ENCODE data around the gene PIK3R4.
A peak's percentile ranks its signal among the peaks of the same experiment; 100 is the strongest.

PIK3R4 gene

DNA sequence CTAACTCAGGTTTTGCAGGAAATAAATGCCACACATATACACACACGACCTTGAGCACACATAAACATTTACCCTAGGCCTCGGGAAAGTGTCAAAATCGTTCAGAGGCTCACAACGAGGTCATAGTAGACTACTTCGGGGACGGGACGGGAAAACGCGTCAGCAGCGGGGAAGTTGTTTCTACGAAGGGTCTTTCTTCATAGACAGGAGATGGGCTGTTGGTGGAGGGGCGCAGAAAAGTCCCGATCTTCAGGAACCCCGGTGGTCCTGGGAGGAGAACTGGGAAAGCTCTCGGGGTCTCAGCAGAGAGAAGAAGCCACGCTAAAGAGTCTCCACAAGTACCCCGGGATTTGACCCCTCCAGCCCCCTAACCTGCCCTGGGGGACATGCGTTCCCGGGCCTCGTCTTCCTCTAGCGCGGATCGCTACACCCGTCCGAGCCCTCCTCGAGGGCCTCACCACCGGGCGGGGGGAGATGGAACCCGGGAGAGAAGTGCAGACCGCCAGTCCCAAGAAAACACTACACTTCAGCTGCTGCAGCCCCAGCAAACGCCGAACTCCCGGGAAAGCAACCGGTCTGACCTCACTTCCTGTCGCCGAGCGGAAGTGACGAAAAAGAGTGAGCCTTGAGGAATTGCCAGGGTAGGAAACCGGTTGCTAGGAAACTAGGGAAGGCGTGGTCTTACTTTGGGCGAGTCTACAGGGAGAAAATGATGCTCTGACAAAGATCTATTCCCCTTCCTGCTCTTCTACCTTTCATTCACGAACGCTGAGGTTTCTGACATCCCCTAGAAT is at the start of gene PIK3R4:
PIK3R4 (minus strand) TSS at position 584 of the 794 bp plus-strand sequence. CDS start 1,611 bp downstream, outside the sequence.
- DNase-seq: peak; percentile 99

DNA sequence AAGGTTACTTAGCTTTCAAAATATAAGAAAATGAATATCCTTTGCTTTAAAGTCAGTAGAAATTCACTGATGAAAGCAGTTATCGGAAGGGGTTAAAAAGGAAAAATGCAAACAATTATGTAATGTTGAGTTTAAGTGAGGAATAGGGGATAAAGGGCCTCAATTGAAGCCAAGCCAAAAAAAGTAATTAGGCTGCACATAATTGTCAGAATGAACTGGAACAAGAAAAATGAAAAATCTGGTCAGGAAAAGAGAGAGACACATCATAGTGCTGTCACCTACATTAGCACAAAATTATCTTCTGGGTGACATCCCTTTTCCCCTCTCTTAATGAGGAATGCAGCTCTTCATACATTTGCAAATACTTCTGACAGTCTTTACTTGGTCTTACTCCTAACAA is 48.8 kb upstream of the PIK3R4 start:
- peak; percentile 8 for DNase-seq

DNA sequence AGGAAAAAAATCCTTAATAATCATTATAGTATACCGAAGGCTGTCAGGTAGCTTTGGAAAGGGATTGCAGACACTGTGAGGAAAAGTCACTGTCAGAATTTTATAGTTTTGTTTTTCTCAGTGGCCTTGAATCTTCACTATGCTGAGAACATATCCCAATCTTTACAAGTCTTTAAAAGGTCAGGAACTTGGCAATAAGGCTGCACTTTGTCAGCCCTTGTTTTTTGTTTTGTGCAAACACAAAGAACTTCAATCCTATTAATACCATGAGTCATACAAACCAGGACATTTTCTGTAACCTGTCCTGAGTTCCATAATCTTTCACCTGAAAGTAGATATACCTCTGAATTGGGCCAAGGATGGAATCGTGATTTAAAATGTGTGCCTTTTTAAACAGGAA is 45.6 kb upstream of the PIK3R4 start:
- no peak for DNase-seq

DNA sequence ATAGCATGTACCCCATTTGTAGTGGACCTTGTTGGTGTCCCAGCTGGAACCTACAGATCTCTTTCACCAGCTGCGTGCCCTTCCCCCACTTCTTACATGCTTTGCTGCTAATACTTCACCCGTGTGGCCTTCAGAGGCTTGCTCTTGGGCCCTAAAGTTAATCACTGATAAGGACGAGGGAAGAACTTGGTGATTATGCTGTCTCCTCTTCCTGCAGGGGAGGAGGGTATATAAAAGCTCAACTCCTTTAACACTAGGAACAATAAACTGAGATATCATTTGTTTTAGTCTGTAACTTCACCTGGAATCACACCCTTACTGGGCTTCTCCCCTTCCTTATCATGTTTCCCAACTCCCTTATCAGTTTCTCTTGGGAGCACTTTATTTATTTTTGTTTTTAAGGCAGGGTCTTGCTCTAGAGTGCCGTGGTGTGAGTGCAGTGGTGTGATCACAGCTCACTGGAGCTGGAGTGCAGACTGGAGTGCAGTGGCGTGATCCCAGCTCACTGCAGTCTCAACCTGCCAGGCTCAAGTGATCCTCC is 43.2 kb upstream of the PIK3R4 start:
- DNase-seq: no peak

DNA sequence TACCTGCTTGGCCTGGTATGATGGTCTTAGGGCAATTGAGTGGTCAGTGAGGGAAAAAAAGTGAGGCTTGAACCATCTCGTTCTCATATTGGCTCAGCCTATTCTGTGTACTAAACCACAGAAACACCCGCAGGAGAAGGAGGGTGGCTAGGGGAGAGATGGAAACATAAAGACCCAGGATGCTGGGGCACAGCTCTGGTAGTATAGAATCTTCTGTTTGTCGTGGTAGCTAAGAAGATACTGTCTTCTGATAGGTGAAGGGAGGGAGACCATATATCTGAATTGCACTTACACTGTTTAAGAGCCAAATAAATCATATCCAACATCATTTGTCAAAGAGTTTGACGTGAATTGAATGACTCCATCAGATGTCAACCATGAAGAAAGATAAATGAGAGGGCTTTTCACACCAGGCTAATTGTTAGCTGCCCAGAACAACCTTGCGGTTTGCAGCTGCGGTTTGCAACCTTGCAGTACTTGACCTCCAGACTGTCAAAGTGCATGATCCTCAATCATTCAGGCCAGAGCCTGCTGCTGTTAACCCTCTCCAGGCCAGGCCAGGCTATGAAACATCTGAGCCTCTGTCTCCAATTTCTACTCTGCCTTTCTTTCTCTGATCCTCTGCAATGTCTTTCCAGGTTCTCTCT is 40.9 kb upstream of the PIK3R4 start:
- no peak for DNase-seq

DNA sequence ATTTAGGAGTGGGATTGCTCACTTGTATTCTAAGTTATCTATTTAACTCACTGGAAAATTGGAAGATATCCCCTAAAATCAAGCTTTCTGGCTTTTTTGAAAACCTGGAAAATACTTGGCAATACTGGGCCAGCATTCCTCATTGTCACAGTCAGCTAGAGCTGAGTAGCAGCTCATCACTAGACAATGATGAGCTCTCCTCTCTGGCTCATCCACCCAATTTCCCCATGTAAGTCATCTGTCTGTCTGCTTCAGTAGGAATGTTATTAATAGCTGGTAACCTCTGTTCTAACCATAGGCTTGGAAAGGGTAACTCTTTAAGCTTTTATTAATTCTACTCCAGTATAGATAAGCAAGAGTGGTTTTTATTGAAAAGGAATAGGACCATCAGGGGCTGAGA is 39.7 kb upstream of the PIK3R4 start:
- no peak for DNase-seq

DNA sequence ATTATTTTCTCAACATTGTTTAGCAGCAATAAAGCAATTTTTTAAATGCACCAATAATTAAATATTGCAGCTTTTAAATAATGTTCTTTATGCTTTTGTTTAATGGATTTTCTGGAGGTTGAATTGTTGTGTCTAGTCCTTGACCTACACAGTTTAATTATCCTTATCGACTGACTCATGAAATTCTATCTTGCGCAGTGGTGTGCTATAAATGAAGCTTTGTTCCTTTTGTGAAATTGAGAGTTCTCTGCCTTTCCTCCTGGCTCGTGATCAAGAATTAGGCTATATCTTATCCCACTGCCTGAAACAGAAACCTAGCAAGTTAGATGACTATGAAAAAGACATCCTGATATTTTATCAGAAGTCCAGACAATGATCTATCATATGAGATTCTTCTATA is 37.0 kb upstream of the PIK3R4 start:
- DNase-seq: peak; percentile 72

DNA sequence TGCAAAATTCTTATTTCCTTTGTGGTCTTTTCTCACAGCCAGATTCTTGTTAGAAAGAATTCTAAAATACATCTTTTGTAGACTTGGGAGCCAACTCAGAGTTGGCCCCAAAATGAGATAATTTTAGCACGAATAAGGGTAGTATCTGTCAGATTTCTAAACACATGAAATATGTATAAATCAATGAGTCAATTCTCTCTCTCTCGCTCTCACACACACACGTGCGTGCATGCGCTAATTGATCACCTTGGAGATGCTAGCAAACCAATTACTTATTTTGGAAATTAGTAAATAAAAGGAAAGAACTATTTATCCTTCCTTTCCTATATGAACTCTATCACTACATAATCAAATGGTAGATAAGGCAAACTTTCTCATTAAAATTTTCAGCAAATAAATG is 32.9 kb upstream of the PIK3R4 start:
- no peak for DNase-seq

DNA sequence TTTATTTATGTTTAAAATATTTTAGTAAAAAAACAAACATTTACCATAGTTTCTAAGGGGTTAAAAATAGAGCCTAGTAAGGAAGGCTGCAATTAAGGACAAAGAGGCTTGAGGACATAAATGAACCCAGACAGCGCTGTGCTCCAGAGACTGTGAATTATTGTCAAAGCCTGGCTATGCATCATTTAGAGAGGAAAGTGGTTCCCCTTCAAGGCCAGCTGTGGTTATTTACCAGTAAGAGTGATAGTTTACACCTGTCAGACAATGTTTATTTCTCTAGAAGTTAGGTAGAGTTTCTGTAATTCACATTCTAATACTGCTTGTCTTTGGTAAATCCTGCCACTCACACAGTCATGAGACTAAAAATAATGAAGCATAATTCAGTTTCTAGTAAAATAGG is 32.4 kb upstream of the PIK3R4 start:
- DNase-seq: peak; percentile 74

DNA sequence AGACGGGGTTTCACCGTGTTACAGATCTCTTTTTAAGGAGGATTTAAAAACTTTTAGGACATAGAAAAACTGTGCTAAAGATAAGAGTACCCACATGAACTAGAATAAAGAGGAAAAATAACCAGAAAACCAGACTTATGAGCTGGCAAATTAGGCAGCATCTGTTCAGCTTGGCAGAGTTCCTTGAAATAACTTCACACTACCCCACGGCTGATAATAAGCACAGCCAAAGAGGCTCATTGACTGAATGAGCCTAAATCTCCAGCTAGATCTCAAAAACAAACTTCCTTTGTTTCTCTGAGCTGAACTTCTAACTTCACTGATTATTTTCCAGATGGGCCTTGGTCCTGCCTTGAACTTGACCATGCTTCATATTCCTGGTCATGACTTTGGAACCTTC is 26.7 kb upstream of the PIK3R4 start:
- DNase-seq: no peak

DNA sequence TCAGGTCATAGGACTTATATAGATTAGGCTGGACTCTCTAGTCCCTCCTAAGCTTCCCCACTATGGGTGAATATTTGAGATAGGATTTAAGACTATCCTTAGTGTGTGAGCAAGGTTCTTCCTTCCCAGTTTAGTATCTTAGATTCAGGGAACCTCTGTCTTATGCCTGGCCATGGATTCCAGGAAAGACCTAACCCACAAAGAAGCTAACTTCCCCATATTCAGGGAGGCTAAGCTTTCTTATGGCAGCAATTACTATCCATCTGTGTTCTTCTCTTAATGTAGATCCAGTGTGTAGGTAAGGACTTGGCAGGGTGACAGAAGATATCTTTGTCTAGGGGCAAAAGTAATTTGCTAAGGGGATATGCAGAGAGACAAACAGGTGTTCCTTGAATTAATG is 25.5 kb upstream of the PIK3R4 start:
- DNase-seq: no peak

DNA sequence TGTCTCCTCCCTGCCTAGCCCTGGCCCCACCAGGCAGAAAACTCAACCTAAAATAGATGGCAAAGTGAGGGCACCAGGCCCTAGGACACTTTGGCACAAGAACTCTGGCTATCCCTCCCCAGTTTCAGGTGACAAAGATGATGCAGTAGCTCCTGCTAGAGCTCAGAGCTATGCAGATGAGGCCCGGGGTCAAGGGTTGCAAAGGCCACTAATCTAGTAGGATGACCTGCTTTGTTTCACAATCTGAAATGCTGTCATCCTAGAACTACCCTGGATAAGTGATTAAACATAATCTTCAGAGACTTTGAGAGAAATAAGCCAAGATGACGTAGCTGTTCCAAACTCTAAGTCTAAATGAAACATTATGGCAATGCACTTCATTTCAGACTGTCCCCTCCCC is 24.0 kb upstream of the PIK3R4 start:
- DNase-seq: no peak

DNA sequence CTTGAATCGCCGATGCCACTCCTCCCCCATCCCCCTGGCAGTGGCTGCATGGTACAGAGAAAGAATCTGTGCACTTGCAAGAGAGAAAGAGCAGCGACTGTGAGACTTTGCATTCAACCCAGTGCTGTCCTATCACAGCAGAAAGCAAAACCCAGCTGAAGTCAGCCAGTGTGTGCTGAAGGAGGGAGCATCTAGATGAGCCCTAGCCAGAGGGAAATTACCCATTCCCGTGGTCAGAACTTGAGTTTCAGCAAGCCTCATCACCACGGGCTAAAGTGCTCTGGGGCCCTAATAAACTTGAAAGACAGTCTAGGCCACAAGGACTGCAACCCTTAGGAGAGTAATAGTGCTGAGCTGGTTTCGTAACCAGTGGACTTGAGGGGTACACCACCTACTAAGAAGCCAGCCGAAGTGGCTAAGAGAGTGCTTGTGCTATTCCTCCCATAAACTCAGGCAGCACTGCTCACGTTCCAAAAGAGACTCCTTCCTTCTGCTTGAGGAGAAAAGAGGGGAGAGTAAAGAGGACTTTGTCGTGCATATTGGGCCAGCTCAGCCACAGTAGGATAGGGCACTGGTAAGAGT is 15.2 kb upstream of the PIK3R4 start:
- DNase-seq: no peak

DNA sequence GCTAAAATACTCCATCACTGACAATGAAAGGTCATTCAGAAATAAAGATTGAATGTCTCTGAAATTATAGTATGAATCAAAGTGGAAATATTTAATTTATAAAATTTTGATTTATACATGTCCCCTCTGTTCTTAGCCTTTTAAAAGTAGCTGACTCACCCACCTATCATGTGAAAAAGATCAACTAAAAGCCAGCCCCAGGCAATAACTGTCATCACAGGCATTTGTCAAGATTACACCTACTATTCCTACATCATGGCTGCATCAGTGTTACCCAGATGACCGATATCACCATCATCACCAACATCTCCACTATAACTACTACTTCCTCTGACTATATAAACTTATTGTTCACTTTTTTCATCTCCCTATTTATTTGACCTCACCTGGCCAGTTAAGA is 14.3 kb upstream of the PIK3R4 start:
- DNase-seq: no peak

DNA sequence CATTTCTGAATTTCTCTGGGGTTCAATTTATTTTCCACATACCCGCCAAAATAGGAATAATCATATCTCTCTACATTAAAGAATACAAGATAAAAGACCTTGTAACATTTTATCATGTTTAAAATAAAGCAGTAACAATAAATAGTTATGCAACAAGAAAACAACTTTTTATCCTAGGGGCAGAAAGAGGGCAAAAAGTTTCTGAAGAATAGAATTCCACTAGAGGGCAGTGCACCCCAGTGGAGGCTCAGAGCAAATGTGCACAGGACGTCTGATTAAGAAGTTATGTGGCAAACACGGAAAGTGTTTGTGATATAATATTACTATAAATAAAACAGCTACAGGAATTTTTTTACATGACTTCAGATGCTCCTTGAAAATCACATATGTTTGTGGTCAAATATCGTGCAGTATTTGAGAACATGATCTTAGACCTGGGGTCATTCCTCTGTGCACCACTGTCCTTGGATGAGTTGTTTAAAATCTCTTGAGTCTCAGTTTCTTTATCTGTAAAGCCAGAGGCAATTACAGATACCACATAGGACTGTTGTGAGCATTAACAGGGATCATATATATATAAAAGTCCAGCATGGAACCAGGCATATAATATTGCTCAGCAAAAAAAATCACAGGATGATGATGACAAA is 13.2 kb upstream of the PIK3R4 start:
- peak; percentile 76 for DNase-seq

DNA sequence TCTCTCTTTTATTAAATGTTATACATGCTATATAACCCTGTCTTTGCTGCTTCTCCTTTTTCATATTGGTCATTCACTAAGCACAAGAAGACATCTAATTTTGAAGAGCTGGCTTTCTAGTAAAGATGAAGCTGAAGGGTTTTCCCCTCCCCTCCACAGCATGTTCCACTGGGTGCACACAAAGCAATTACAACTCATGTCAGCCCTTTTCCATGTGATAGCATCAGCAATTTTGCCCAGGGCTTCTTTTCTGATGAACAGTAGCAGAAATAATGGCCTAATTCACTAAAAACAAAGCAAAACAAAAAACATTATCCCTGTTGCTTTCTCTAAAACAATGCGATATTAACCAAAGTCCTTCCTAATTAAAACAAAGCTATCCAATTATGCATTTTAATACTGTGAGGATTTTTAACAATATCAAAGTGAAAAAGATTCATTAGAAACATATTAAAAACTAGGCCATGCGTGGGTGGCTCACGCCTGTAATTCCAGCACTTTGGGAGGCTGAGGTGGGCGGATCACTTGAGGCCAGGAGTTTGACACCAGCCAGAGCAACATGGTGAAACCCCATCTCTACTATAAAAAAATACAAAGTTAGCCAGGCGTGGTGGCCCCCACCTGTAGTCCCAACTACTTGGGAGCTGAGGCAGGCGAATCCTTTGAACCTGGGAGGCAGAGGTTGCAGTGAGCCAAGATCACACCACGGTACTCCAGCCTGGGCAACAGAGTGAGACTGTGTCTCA is 12.2 kb upstream of the PIK3R4 start:
- no peak for DNase-seq

DNA sequence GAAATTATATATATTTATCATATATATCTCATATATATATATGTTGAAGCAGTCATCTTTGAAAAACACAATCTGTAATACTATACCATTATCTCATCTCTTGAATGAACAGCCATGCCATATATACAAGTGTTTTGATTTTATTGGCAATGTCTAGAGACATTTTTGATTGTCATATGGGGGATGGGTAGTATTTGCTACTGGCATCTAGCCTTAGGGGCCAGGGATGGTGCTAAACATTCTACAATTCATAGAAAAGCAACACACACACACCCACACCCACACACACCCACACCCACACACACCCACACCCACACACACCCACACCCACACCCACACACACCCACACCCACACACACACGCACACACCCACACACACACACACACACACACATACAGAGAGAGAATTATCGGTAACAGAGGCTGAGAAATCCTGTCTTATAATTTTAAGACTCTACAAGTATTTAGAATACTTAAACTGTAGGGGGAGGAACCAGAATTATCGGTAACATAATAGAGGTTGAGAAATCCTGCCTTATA is 11.1 kb upstream of the PIK3R4 start:
- no peak for DNase-seq

DNA sequence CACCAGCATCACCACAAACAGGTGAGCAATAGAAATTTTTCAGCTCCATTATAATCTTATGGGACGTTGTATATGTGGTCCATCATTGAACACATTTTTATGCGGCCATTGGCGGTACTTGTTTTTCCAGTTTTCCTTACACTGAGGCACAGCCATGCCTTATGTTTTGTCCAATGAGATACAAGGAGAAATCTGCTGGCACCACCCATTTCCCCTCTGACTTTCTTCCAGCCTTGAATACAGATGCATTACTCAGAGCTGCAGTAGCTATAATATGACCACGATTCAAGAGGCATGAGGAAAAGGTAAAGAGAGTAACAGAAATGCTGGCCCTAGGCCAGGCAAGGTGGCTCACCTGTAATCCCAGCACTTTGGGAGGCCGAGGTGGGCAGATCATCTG is 9.0 kb upstream of the PIK3R4 start:
- no peak for DNase-seq

DNA sequence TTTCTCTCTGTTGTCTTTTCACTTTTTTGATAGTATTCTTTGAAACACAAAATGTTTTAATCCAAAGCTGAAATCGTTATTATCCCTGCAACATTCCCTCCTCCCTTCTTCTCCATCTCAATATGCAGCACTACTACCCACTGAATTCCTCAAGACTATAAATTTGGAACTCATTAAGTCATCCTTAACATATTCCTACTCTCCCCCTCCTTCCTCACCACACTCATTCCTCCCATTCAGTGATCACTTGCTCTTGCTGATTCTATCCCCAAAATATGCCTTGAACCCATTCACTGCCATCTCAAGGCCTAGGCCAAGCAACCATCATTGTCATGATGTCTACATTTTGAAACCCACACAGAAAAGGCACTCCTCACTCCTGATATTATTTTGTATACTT is 2.4 kb upstream of the PIK3R4 start:
- no peak for DNase-seq

DNA sequence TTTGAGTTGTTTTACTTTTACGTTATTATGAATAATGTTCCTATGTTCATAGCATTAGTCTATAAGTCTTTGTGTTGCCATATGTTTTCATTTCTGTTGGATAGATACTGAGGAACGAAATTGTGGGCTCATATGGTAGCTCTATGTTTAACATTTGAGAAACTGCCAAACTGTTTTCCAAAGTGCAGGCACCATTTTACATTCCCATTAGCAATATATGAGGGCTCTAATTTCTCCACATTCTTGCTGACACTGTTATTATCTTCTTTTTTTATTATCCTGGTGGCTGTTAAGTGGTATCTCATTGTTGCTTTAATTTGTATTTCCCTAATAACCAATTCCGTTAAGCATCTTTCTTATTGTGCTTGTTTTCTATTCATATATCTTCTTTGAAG is 1.8 kb upstream of the PIK3R4 start:
- DNase-seq: no peak

DNA sequence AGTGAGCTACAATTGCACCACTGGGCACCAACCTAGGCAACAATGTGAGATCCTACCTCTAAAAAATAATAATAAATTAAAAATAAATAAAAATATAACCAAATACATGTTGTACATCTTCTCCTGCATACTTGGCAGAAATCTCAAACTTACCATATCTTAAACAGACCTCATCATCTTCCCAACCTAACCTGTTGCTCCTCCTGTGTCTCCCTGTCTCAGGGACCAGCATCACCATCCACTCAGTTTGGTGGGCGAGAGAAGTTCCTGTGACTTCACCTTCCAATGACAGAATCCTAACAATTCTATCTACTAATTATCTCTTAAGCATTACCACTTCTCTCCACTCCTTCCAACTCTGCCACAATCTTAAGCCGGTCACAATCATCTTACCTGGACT is 3.3 kb downstream of the PIK3R4 start:
- no peak for DNase-seq

DNA sequence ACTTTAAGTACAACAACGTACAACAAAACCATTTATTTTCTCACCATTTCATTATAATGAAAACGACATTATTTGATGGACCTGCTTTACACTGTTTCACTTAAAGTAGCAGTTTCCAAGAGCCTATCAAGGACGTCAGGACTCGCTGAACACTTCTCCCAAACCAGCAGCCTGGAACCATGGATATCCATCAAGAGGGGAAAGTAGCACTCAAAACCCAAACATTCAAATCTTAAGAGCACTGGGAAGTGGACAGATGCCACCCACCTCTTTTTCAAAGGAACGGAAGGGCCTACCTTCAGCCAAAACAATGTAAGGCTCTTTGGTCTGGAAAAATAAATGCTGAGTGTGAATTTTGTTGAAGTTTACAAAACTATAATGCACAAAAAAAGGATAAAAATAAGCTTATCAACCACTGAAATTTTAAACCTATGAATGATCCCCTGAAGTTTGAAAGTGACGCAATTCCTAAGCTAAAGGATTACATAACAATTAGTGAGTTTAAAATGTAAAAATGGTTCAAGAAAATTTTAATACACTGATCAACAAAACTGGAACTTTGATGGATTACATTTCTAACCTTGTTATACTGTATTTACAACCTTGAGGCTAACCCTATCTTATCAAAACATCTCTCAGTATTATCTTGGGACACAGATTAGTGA is 4.6 kb downstream of the PIK3R4 start:
- DNase-seq: no peak

Measured in NCI-H1105 (cell line).